IPS-11a (cell line): ENCODE data around the gene OR2J1.
"Not testable (repeated sequence)": the region's sequence is repeated elsewhere in the genome, so short reads cannot be mapped to it uniquely, and the experiment has no call there.

ENCODE experiments used
- H3K4me3 ChIP-seq: one replicate; pipeline ENCODE4 v1.5.1; 2013; ENCODE audit warnings: low read depth, low read length, control low read depth

OR2J1 gene

GRCh38 chr6:29099190-29099589, at the start of gene OR2J1:
OR2J1 (plus strand) TSS chr6:29099490; CDS start chr6:29100943, 1,453 bp downstream.
- H3K4me3 ChIP-seq = no peak within 1 kb of the TSS

GRCh38 chr6:29051680-29052079, 47.6 kb upstream of the OR2J1 start:
- no peak overlapping the region for H3K4me3 ChIP-seq

- no peak overlapping the region for H3K4me3 ChIP-seq
These were observed 27.2 kb upstream of the OR2J1 start for GRCh38 chr6:29071831-29072723.

GRCh38 chr6:29079203-29079602, 20.1 kb upstream of the OR2J1 start:
- H3K4me3 ChIP-seq = no peak overlapping the region

GRCh38 chr6:29081312-29081711, 18.0 kb upstream of the OR2J1 start:
- H3K4me3 ChIP-seq = no peak overlapping the region

GRCh38 chr6:29082457-29082856, 16.8 kb upstream of the OR2J1 start:
- no peak overlapping the region for H3K4me3 ChIP-seq

- no peak within 1 kb of the TSS for H3K4me3 ChIP-seq
These were observed 12.1 kb upstream of the OR2J1 start, which contains the start of gene OR2B3 for GRCh38 chr6:29087213-29087612. OR2B3 (minus strand) TSS chr6:29087313; CDS start chr6:29087248, 65 bp downstream.

GRCh38 chr6:29092957-29093356, 6.3 kb upstream of the OR2J1 start:
- no peak overlapping the region for H3K4me3 ChIP-seq

- H3K4me3 ChIP-seq = no peak overlapping the region
These were observed 1.5 kb upstream of the OR2J1 start for GRCh38 chr6:29097803-29098202.

- no peak within 1 kb of the TSS for H3K4me3 ChIP-seq
These were observed 8.5 kb downstream of the OR2J1 start, which contains the start of gene OR2J3 for GRCh38 chr6:29107758-29108157. OR2J3 (plus strand) TSS chr6:29108058; CDS start chr6:29111891, 3,833 bp downstream.

- H3K4me3 ChIP-seq = no peak overlapping the region
These were observed 12.8 kb downstream of the OR2J1 start for GRCh38 chr6:29112135-29112534.

- not testable (repeated sequence) for H3K4me3 ChIP-seq
These were observed 15.7 kb downstream of the OR2J1 start for GRCh38 chr6:29114964-29115363.

- H3K4me3 ChIP-seq = no peak overlapping the region
These were observed 30.2 kb downstream of the OR2J1 start for GRCh38 chr6:29129326-29130012.

GRCh38 chr6:29130644-29131043, 31.4 kb downstream of the OR2J1 start:
- no peak overlapping the region for H3K4me3 ChIP-seq

- no peak overlapping the region for H3K4me3 ChIP-seq
These were observed 32.4 kb downstream of the OR2J1 start for GRCh38 chr6:29131691-29132090.

- no peak overlapping the region for H3K4me3 ChIP-seq
These were observed 38.4 kb downstream of the OR2J1 start for GRCh38 chr6:29137724-29138123.

- H3K4me3 ChIP-seq = no peak overlapping the region
These were observed 42.3 kb downstream of the OR2J1 start for GRCh38 chr6:29141606-29142005.

- no peak overlapping the region for H3K4me3 ChIP-seq
These were observed 43.0 kb downstream of the OR2J1 start for GRCh38 chr6:29142309-29142708.

GRCh38 chr6:29146179-29146578, 46.9 kb downstream of the OR2J1 start:
- H3K4me3 ChIP-seq = no peak overlapping the region

- no peak overlapping the region for H3K4me3 ChIP-seq
These were observed 47.8 kb downstream of the OR2J1 start for GRCh38 chr6:29147074-29147473.

- not testable (repeated sequence) for H3K4me3 ChIP-seq
These were observed 50.2 kb downstream of the OR2J1 start for GRCh38 chr6:29149444-29149843.
